ENCODE data around the gene NIP7. TPM values are rescaled to one million over a fixed set of nuclear protein-coding genes. Genes with fewer than 3 reads are reported as not detected.

Gene NIP7
- total and polyA plus RNA-seq, 9 of the 15 experiments (the other 6 are each of a cell fraction or from before 2014, with no cell fraction given): 28.9 to 85.5 (median 72.5) TPM

GRCh38 chr16:69339289-69340094 is at the start of gene NIP7, which contains the start of gene COG8 (continued):
- TF ChIP-seq MED1 (CRISPR knock-in tag; IDR thresholded peaks at IDR 0.05; ENCODE audit: borderline replicate concordance) (no peak), PPARD (CRISPR knock-in tag; IDR thresholded peaks at IDR 0.05) (no peak), BCOR (IDR thresholded peaks at IDR 0.05) (peak; percentile 40; the same call in 1 of the 2 replicates), PHB (CRISPR knock-in tag; IDR thresholded peaks at IDR 0.05) (no peak), DACH1 (IDR thresholded peaks at IDR 0.05; ENCODE audit: partially characterized antibody) (peak; percentile 45), HNRNPK (IDR thresholded peaks at IDR 0.05; ENCODE audit: low read depth, low read length, poor library complexity, severe bottlenecking) (no peak), TFAP4 (CRISPR knock-in tag; IDR thresholded peaks at IDR 0.05; ENCODE audit: borderline replicate concordance) (peak; percentile 81), ETS1 (conservative IDR thresholded peaks at IDR 0.05; ENCODE audit: control insufficient read depth, low read depth, low read length) (peak; percentile 92), SNRNP70 (optimal IDR thresholded peaks at IDR 0.05; ENCODE audit: low read depth, low read length) (no peak), RAD21 (CRISPR knock-in tag; conservative IDR thresholded peaks at IDR 0.05 in 1 of 2, IDR thresholded peaks at IDR 0.05 in 1 of 2) (peak in 1 of 2 experiments; percentile 8; a peak in 1 of 4 replicates), ZC3H8 (IDR thresholded peaks at IDR 0.05) (no peak), SRSF7 (optimal IDR thresholded peaks at IDR 0.05; ENCODE audit: low read depth, low read length) (no peak), GABPB1 (CRISPR knock-in tag; IDR thresholded peaks at IDR 0.05) (peak; percentile 98), RHOXF2B (CRISPR knock-in tag; conservative IDR thresholded peaks at IDR 0.05) (0 out of 2 replicates have a peak, but pooled peaks have one; percentile 41), POLR2AphosphoS2 (IDR thresholded peaks at IDR 0.05; ENCODE audit: low read length) (peak; percentile 68; the same call in 1 of the 2 replicates), ZNF384 (IDR thresholded peaks at IDR 0.05; ENCODE audit: low read depth, low read length) (no peak), CBX5 (IDR thresholded peaks at IDR 0.05; ENCODE audit: borderline replicate concordance, low read depth) (no peak), TCF3 (CRISPR knock-in tag; IDR thresholded peaks at IDR 0.05) (no peak), ZNF76 (CRISPR knock-in tag; IDR thresholded peaks at IDR 0.05; ENCODE audit: borderline replicate concordance) (no peak), ZFPM2 (CRISPR knock-in tag; IDR thresholded peaks at IDR 0.05) (no peak), PREB (CRISPR knock-in tag; IDR thresholded peaks at IDR 0.05) (peak; percentile 92; the same call in 1 of the 2 replicates), SREBF2 (CRISPR knock-in tag; IDR thresholded peaks at IDR 0.05) (no peak), ZNF57 (CRISPR knock-in tag; IDR thresholded peaks at IDR 0.05) (no peak), ARID3B (CRISPR knock-in tag; IDR thresholded peaks at IDR 0.05; ENCODE audit: borderline replicate concordance) (no peak)

Data from K562 (cell line).